NCI-H1694 (cell line): ENCODE measurements around the gene PIEZO1.
"Not testable (repeated sequence)": the region's sequence is repeated elsewhere in the genome, so short reads cannot be mapped to it uniquely, and the experiment has no call there.

Source experiments
- DNase-seq: peaks from one replicate; lab custom pipeline; 2025; lab: John Stamatoyannopoulos, UW

The PIEZO1 gene

GRCh38 chr16:88785106-88785924, at the start of gene PIEZO1:
PIEZO1 (minus strand) TSS chr16:88785220; CDS start chr16:88784964, 256 bp downstream.
- DNase-seq = no peak

- no peak for DNase-seq
These were observed 49.6 kb upstream of the PIEZO1 start for GRCh38 chr16:88834670-88835069.

GRCh38 chr16:88833086-88833485, 48.1 kb upstream of the PIEZO1 start:
- no peak for DNase-seq

GRCh38 chr16:88831838-88832237, 46.8 kb upstream of the PIEZO1 start:
- no peak for DNase-seq

GRCh38 chr16:88830783-88831182, 45.8 kb upstream of the PIEZO1 start:
- DNase-seq = no peak

- DNase-seq = no peak
These were observed 45.2 kb upstream of the PIEZO1 start for GRCh38 chr16:88830258-88830657.

- no peak for DNase-seq
These were observed 43.7 kb upstream of the PIEZO1 start for GRCh38 chr16:88828711-88829110.

- no peak for DNase-seq
These were observed 42.7 kb upstream of the PIEZO1 start for GRCh38 chr16:88827727-88828126.

GRCh38 chr16:88826070-88826840, 41.2 kb upstream of the PIEZO1 start:
- no peak for DNase-seq

GRCh38 chr16:88825146-88825545, 40.1 kb upstream of the PIEZO1 start:
- no peak for DNase-seq

GRCh38 chr16:88824256-88825077, 39.4 kb upstream of the PIEZO1 start:
- DNase-seq = no peak

- not testable (repeated sequence) for DNase-seq
These were observed 38.6 kb upstream of the PIEZO1 start for GRCh38 chr16:88823646-88824045.

- DNase-seq = no peak
These were observed 37.4 kb upstream of the PIEZO1 start for GRCh38 chr16:88822281-88823040.

GRCh38 chr16:88821168-88821850, 36.3 kb upstream of the PIEZO1 start:
- no peak for DNase-seq

- DNase-seq = no peak
These were observed 35.5 kb upstream of the PIEZO1 start for GRCh38 chr16:88820385-88821025.

- DNase-seq = no peak
These were observed 34.1 kb upstream of the PIEZO1 start for GRCh38 chr16:88819126-88819525.

- DNase-seq = no peak
These were observed 33.5 kb upstream of the PIEZO1 start for GRCh38 chr16:88818575-88818874.

GRCh38 chr16:88817785-88818574, 33.0 kb upstream of the PIEZO1 start:
- no peak for DNase-seq

- DNase-seq = no peak
These were observed 31.9 kb upstream of the PIEZO1 start for GRCh38 chr16:88816736-88817535.
